Jurkat, Clone E6-1 (cell line): ENCODE data around the gene SLC26A5. TPM values are rescaled to one million over a fixed set of nuclear protein-coding genes. Genes with fewer than 3 reads are reported as not detected.
A peak's percentile ranks its signal among the peaks of the same experiment; 100 is the strongest.
"Not testable (repeated sequence)": the region's sequence is repeated elsewhere in the genome, so short reads cannot be mapped to it uniquely, and the experiment has no call there.

Experiments used
- DNase-seq: peaks from one replicate; pipeline ENCODE4 v3.0.0-alpha.2; 2011; ENCODE audit warnings: low read depth, low spot score
- H3K4me3 ChIP-seq: 2 replicates; pipeline ENCODE4 v1.5.1; 2011; ENCODE audit warnings: mild to moderate bottlenecking, low read length, control low read depth, moderate library complexity
- polyA plus RNA-seq: library from polyadenylated mRNA; unstranded; fragments of >200 nt; gene quantifications from one replicate; pipeline ENCODE4 v1.2.1, GENCODE V29; 2012; ENCODE audit warnings: missing spikeins; ENCODE audit not compliant: insufficient read length, insufficient read depth

Gene SLC26A5
- not detected for polyA plus RNA-seq

GRCh38 chr7:103446049-103446520 is at the start of gene SLC26A5:
Gene SLC26A5 (minus strand): TSS chr7:103446207. CDS start chr7:103421514, 24,693 bp downstream.
- DNase-seq = no peak
- H3K4me3 ChIP-seq = no peak within 1 kb of the TSS

DNA sequence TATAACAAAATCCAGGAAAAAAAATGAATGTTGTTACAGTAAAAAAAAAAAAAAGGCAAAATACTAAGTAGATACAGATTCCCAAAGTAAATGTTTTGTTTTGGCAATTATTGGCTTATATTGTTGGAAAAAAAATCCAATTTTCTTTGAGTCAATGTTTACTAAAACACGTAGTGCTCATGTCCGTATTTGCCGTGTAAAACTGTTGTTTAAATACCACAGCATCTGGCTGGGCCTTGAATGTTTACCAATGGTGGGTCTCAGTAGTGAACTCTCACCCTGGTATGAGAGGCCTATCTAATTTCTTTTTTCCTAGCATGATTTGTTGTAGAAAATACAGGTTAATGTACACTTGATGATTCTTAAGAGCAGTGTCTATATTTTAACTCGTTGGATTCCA is 41.4 kb upstream of the SLC26A5 start:
- no peak for DNase-seq
- no peak overlapping the region for H3K4me3 ChIP-seq

GRCh38 chr7:103486873-103487272 is 40.9 kb upstream of the SLC26A5 start:
- H3K4me3 ChIP-seq, DNase-seq: not testable (repeated sequence)

- no peak for DNase-seq
- no peak overlapping the region for H3K4me3 ChIP-seq
Measured at GRCh38 chr7:103480771-103481170, 34.8 kb upstream of the SLC26A5 start.

- H3K4me3 ChIP-seq = no peak overlapping the region
- DNase-seq = peak; percentile 0
Measured at GRCh38 chr7:103474956-103475355, 28.9 kb upstream of the SLC26A5 start.

DNA sequence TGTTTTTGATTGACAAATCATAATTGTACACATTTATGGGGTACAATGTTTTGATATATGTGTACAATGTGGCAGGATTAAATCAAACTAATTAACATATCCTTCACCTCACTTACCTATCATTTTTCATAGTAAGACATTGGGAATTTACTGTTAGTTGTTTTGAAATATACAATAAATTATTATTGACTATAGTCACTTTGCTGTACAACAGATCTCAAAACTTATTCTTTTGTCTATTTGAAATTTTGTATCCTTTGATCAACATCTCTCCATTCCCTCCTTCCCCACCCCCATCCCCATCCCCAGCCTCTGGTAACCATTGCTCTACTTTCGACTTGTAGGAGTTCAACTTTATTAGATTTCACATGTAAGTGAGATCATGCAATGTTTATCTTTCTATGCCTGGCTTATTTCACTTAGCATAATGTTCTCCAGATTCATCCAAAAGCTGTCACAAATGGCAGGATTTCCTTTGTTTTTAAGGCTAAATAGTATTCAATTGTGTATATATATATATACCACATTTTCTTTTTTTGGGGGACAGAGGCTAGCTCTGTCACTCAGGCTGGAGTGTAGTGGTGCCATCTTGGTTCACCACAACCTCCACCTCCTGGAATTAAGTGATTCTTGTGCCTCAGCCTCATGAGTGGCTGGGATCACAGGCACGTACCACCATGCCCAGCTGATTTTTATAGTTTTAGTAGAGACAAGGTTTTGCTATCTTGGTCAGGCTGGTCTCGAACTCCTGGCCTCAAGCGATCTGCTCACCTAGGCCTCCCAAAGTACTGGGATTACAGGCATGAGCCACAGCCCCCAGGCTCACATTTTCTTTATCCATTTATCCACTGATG is 23.3 kb upstream of the SLC26A5 start:
- H3K4me3 ChIP-seq = no peak overlapping the region
- DNase-seq = no peak

GRCh38 chr7:103466814-103467213 is 20.8 kb upstream of the SLC26A5 start:
- DNase-seq = no peak
- no peak overlapping the region for H3K4me3 ChIP-seq

GRCh38 chr7:103462358-103462757 is 16.4 kb upstream of the SLC26A5 start:
- no peak for DNase-seq
- H3K4me3 ChIP-seq = no peak overlapping the region

DNA sequence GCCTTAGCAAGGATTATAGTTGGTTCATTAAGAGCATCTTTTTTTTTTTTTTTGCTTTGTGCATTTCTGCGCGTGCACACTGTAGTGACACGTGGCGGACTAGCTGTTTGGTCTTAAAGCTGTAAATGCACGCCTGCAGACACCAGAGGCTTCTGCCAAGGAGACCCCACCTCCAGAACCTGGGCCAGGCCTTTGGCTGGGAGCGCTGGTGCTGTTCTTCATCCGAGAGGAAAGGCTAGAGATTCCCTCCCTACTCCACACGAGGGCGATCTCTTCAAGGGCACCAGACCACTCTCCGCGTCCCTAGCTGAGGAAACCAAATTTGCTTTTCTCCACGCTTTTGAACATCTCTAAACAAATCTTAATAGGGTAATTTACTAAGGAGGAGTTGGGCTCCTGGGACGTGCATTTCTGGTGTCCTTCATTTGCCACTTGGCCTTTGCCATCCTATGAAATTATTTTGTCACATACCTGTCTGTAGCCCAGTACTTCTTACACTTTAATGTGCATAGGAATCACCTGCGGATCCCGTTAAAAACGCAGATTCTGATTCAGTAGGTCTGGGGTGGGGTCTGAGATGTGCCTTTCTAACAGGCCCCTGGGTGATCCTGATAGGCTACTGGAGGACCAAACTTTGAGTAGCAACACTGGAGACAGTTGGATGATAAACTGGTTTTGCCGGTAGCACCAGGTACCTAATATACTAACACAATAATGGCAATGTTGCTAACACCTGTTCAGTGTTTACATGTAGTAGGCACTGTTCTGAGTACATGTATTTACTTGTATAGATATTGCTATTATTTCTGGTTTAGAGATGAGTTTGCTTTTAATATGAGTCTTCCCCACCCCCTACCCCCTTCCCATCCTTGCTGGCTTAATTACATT is 1.3 kb upstream of the SLC26A5 start:
- peak; percentile 6 for DNase-seq
- H3K4me3 ChIP-seq = no peak overlapping the region

DNA sequence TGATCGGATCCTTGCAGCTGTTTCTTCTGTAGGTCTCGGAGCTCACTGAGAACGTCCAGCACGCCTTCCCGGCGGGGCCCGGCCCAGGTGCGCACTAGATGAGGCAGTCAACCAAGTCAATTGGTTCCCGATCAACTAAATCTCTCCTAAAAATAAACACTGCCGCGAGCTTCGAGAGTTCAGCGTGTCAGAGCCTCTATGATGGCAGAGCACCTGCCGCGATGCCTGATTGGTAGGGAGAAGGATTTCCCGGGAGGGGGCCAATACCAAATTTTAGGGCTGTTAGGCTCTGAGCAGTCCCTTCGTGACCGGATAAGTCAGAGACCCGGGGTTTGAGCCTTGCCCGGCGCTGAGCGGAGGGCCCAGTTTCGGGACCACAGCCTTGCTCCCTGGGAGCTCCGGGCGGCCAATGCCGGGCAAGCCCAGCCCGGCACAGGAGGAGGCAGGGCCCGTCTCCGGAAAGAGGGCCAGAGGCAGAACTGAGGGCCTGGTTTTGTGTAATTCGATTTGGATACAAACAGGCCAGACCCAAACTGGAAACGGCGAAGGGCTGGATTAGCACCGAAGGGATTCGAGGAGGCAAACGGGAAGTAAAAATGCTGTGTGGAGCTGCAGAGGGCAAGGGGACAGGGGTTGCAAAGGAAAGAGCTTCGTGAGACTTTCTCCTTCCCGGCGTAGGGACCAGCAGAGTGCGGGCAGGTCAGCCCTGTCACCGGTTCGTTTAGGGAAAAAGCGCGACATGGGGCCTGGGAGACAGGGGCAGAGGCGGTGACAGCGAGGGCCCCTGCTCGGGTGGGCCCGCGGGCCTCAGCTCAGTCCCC is 569 bp downstream of the SLC26A5 start:
- DNase-seq = no peak
- no peak overlapping the region for H3K4me3 ChIP-seq

- no peak for DNase-seq
- H3K4me3 ChIP-seq = no peak overlapping the region
Measured at GRCh38 chr7:103439661-103440060, 6.3 kb downstream of the SLC26A5 start.

DNA sequence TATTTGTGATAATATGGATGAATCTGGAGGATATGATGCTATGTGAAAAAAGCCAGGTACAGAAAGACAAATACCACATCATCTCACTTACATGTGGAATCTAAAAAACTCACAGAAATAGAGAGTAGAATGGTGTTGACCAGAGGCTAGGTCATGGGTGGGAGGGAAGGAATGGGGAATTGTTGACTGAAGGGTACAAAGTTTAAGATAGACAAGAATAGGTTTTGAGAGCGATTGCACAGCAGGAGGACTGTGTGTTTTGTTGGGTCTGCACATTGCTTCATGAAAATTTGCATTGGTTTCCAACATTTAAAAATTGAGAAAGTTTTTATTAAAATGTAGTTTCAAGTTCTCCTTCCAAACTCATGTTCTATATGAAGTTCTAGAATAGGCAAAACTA is 8.4 kb downstream of the SLC26A5 start:
- H3K4me3 ChIP-seq = no peak overlapping the region
- DNase-seq = no peak

- no peak for DNase-seq
- no peak overlapping the region for H3K4me3 ChIP-seq
Measured at GRCh38 chr7:103432712-103433111, 13.3 kb downstream of the SLC26A5 start.

DNA sequence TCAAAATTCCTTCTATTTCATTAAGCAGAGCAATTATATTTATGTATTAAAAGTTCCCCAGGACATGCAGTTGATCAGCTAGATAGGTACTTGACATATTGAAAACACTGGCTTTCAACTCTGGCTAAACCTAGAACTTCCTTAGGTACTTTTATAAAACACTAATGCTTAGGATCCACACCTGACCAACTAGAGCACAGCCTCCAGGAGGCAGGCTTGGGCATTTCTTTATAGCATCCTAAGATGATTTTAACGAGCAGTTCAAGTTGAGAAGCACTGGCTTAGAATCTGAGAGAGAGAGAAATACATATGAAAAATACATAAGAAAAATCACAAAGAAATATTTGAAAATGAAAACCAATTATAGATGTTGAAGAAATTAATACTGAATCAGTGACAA is 20.8 kb downstream of the SLC26A5 start:
- H3K4me3 ChIP-seq = no peak overlapping the region
- no peak for DNase-seq

GRCh38 chr7:103423467-103424179 is 22.4 kb downstream of the SLC26A5 start:
- DNase-seq = no peak
- H3K4me3 ChIP-seq = no peak overlapping the region

DNA sequence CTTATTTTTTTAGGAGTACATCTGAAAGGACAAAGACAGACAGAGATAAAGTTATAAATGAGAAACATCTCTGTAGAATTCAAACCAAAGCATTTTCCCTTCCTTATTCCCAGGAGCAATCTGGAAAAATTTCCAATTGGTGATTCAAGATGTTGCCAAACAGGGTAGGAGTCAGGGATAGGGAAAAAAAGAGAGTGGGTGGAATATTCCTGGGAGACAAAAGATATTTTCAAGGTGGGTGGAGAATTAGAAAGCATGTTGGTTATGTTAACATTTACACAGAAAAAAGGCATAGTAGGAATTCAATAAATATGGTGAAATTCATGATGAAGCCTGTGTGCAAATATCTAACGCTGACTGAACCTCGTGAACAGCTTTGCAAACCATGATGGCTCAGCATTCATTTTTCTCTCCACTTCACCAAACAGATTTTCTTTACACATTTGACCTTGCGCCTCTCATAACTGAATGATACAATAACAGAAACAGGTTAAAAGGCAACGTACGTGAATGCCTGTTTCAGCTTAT is 25.1 kb downstream of the SLC26A5 start:
- no peak overlapping the region for H3K4me3 ChIP-seq
- DNase-seq = no peak

DNA sequence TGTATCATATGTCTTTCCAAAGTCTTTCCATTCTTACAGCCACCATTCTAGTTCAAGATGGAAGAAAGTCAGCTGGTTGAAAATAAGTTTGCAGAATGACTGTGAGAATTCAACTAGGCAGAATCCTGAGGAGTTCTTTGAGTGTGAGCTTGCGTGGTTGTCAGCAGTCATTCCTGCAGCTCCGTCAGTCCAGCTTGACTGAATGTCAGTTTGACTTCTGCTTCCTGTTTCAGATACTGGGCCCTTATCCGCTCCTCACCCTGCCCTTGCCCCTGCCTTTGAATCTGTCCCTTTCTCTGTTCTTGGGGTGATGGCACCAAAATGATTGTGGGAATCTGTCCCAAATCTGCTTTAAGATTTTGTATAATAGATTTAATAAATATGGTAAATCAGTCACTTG is 27.8 kb downstream of the SLC26A5 start:
- no peak for DNase-seq

GRCh38 chr7:103413407-103413806 is 32.6 kb downstream of the SLC26A5 start:
- no peak overlapping the region for H3K4me3 ChIP-seq
- no peak for DNase-seq

More for the DNA sequence above, 27.8 kb downstream of the SLC26A5 start:
- H3K4me3 ChIP-seq = no peak overlapping the region
